Stimulated activated effector memory CD8-positive, alpha-beta T cell treated with anti-CD3 and anti-CD28 coated beads, Interleukin-12 subunit alpha, Interleukin-12 subunit beta, amount 100 ng/mL, for 72 hours (primary cell): Measurements from ENCODE around the gene LGR5.

Source experiments
- ATAC-seq: fragments of 150-1000 bp; cut with Tn5 transposase; 2 replicates; pipeline ENCODE4 v1.10.0; 2021
- DNase-seq, 2 donors: peaks; one replicate each; pipeline ENCODE4 v3.0.0; 2021 to 2022; ENCODE audit warnings: low spot score in 2 of 2
- H3K27ac Mint-ChIP-seq: one replicate; pipeline ENCODE4 v1.8.0; 2022; ENCODE audit warnings: mild to moderate bottlenecking, mixed read lengths
- H3K36me3 Mint-ChIP-seq: one replicate; pipeline ENCODE4 v1.8.0; 2022; ENCODE audit warnings: mild to moderate bottlenecking, mixed read lengths
- H3K4me1 Mint-ChIP-seq: one replicate; pipeline ENCODE4 v1.8.0; 2022; ENCODE audit warnings: mixed read lengths
- H3K4me3 Mint-ChIP-seq: one replicate; pipeline ENCODE4 v1.8.0; 2022; ENCODE audit warnings: mild to moderate bottlenecking, mixed read lengths
- H3K9me3 Mint-ChIP-seq: one replicate; pipeline ENCODE4 v1.8.0; 2022; ENCODE audit warnings: mixed read lengths

Gene LGR5

DNA sequence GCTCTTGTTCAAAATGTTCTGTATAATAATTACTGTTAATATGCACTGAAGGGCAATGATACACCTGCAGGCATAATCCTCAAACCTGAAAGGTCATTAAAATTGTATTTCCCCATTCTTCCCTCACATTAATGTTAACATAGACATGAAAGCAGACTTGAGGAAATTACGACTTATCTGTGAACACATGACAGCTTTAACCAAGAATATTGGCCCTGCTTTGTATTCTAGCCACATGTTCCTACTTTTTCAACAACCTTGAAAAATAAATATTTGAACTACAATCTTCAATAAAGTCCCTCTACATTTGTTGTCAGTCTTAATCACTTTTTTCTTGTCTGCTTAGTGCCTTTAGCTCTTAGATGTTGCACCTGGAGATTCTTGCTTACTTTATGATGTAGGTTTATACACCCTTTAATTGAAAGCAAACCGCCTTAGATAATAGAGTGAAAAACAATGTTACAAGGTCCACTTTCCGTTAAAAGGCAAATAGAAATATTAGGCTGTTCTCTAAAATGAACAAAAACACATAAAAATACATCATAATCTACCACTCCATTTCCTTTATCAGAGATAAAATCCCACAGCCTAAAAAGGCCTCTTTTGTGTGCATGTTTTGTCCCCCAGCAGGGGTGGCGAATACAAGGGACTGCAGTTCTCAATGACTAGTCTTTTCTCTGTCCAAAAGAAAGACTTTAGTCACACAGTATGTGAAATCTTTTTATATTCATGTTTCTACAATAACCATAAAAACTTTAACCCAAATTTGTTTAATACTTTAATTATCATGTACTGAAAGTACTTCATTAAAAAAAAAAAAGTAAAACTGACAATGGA, 168.1 kb downstream of the LGR5 start:
- no peaks in the 10 kb centered on the region for H3K9me3 Mint-ChIP-seq
- H3K4me3 Mint-ChIP-seq = no peak overlapping the region
- ATAC-seq (no peak), DNase-seq (no peak)
- H3K4me1 Mint-ChIP-seq = no peaks in the 10 kb centered on the region
- no peaks in the 10 kb centered on the region for H3K36me3 Mint-ChIP-seq
- peak overlapping the region; percentile 23 for H3K27ac Mint-ChIP-seq

DNA sequence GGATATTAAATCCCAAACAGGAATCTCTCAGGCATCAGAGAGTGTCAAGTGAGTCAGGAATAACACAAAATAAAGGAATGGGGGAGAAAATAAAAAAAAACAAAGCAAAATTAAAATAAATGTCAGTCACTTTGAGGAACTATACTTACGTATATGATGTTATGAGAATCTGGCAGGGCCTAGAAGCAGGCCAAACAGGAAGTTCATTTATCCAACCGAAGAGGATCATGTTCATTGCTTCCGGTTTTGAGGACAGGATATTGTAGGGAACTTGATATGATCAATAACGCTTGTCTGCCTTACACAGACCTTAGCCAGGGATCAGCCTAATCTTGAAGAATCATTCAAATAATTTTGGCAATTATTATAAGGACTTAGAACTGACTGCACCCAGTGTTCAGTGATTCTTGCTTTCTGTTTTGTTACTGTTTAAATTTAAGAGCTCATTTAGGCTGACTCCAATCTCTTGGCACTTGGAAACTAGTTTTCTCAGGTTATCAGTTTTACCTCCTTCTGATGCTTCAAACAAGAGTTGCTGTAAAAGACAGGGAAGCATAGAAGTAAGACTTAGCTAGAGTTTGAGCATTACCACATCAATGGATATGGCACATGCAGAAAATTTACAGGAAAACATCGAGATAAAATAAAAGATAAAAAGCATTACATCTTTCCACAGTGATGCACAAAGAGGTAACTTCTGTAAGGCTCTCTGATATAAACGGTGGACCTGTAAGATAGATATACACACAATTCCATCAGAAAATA, 170.6 kb downstream of the LGR5 start:
- Mint-ChIP-seq H3K4me3 (no peak overlapping the region), H3K4me1 (no peaks in the 10 kb centered on the region), H3K27ac (peak overlapping the region; percentile 23), H3K9me3 (no peaks in the 10 kb centered on the region), H3K36me3 (no peaks in the 10 kb centered on the region)
- ATAC-seq (no peak), DNase-seq (no peak)

DNA sequence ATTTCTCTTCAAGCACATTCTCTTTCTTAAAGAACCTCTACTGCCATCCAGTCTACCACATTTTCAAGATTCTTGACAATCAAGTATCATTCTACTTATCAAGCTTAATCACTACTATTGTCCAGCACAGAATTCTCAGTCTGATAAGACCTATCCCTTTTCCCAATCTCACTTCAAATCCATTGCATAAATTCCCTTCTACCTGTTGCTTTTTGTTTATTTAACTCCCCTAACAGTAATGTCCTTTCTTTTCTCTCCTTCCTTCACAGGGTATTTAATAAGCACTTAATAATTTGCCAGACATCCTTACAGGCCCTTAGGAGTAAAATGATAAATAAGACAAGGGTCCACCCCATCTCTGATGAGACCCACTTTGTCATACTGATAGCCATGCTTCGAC, 182.3 kb downstream of the LGR5 start:
- Mint-ChIP-seq H3K27ac (peak overlapping the region; percentile 52), H3K4me1 (peaks cover 14% of the 10 kb centered on the region), H3K4me3 (no peak overlapping the region), H3K36me3 (no peaks in the 10 kb centered on the region), H3K9me3 (no peaks in the 10 kb centered on the region)
- DNase-seq (no peak), ATAC-seq (no peak)

DNA sequence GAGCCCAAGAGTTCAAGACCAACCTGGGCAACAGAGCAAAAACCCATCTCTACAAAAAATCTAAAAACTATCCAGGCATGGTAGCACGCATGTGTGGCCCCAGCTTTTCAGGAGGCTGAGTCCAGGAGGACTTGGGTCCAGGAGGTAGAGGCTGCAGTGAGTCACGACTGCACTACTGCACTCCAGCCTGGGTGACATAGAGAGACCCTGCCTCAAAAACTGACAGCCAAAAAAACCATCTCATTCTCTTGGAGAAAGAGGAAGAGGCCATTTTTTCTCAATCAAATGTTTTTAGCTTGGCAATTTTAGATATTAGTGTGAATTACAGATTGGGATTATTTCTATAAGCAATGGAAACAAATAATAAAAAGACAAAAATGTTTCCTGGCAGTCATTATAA, 185.9 kb downstream of the LGR5 start:
- H3K4me3 Mint-ChIP-seq = no peak overlapping the region
- ATAC-seq (no peak), DNase-seq (no peak)
- H3K9me3 Mint-ChIP-seq = no peaks in the 10 kb centered on the region
- no peak overlapping the region for H3K27ac Mint-ChIP-seq
- H3K4me1 Mint-ChIP-seq = peaks cover 14% of the 10 kb centered on the region
- no peaks in the 10 kb centered on the region for H3K36me3 Mint-ChIP-seq

DNA sequence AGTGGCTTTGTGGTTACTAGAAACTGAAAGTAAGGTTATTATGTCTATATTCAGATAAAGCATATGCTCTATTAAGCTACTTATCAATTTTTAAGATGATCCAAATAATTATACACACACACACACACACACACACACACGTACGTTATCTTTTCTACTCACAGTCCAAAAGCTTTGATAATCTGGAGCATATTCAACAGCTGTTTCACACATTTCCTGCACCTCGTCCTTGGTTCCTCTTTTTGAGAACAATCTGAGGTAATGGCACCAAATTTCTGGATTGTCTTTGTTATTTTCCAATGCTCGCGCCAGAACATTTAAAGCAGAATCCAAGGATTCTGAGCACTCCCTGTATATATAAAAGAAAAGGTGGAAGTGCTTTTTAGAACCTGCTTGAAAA, 186.5 kb downstream of the LGR5 start:
- ATAC-seq (no peak), DNase-seq (no peak)
- no peak overlapping the region for H3K4me3 Mint-ChIP-seq
- no peak overlapping the region for H3K27ac Mint-ChIP-seq
- H3K9me3 Mint-ChIP-seq = no peaks in the 10 kb centered on the region
- H3K4me1 Mint-ChIP-seq = peaks cover 10% of the 10 kb centered on the region
- H3K36me3 Mint-ChIP-seq = no peaks in the 10 kb centered on the region

DNA sequence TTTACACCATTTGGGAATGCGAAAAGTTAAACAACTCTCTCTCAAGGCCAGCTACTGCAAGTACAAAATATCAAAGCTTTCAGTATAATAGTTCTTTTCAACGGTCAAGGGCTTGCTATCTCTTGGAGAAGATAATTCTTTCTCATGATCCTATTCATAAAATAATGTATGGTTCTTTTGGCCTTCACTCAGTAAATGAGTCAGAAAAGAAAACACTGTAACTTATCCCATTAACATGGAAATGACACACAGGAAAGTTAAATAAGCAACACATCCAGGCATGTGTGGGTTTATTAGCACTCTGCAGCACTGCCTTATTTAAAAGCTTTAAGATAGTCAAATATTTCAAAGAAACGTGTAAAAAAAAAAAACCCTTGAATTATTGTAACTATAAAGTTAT, 187.2 kb downstream of the LGR5 start:
- Mint-ChIP-seq H3K36me3 (no peaks in the 10 kb centered on the region), H3K4me3 (no peak overlapping the region), H3K4me1 (peaks cover 6% of the 10 kb centered on the region), H3K27ac (no peak overlapping the region), H3K9me3 (no peaks in the 10 kb centered on the region)
- DNase-seq = no peak
- no peak for ATAC-seq

DNA sequence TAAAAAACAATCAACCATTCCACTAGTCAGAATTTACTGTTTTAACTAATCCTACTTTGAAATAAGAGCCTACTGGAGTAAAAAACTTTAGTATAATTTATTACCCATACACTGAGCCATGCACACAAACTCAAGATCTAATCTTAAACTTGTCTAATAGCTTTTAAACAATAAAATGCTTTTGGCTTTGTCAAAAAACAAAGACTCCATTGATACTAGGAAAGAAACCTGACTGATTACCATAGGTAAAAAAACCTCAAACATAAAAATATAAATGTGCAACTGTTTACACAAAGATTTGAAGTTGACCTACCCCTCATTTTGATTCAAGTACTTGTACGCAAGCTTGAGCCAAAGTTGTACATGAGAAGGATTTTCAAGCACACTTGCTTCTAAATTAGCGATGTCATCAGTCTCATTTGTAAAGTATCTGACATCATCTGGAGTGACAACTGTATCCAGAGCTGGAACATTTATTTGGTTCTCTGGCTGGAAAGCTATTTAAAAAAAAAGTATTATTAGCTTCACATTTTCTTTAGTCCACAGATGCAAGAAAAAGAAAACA, 187.9 kb downstream of the LGR5 start:
- Mint-ChIP-seq H3K36me3 (no peaks in the 10 kb centered on the region), H3K4me3 (no peak overlapping the region), H3K27ac (no peak overlapping the region), H3K4me1 (no peaks in the 10 kb centered on the region), H3K9me3 (no peaks in the 10 kb centered on the region)
- ATAC-seq (no peak), DNase-seq (no peak)
